Activated CD8-positive, alpha-beta memory T cell treated with anti-CD3 and anti-CD28 coated beads for 1 hour (primary cell): ENCODE measurements around the gene COL13A1.

Experiments
- DNase-seq, 2 donors: peaks; one replicate each; pipeline ENCODE4 v3.0.0-alpha.2; 2020; ENCODE audit warnings: low read depth in 1 of 2; ENCODE audit errors: extremely low read depth in 1 of 2

Gene COL13A1

GRCh38 chr10:70000262-70000661 lies 198.6 kb downstream of the COL13A1 start:
- no peak for DNase-seq

- DNase-seq, result no peak
Measured at GRCh38 chr10:70007116-70007820, 205.6 kb downstream of the COL13A1 start.
